HepG2 (cell line): ENCODE results near the gene DQX1. TPM values are rescaled to one million over a fixed set of nuclear protein-coding genes. Genes with fewer than 3 reads are reported as not detected.
A peak's percentile ranks its signal among the peaks of the same experiment; 100 is the strongest.

Source experiments
- ARNT ChIP-seq: fragments of 450-650 bp; IDR thresholded peaks from 2 replicates; pipeline ENCODE4 v1.6.1; 2017
- CTCF ChIP-seq: sonication (generic); formaldehyde crosslinking; IDR thresholded peaks from 2 replicates; pipeline ENCODE4 v1.5.0; 2020; ENCODE audit warnings: mild to moderate bottlenecking, missing genetic modification reagents, moderate library complexity
- ELF1 ChIP-seq: sonication (generic); formaldehyde crosslinking; IDR thresholded peaks from 2 replicates; pipeline ENCODE4 v1.4.0; 2020; ENCODE audit warnings: missing genetic modification reagents
- FOXA3 ChIP-seq: IDR thresholded peaks from 2 replicates; pipeline ENCODE4 v1.6.1; 2016; ENCODE audit warnings: missing genetic modification reagents, missing compliant biosample characterization
- GRHL1 ChIP-seq: sonication (generic); formaldehyde crosslinking; conservative IDR thresholded peaks from 2 replicates; pipeline ENCODE4 v1.8.0; 2022; ENCODE audit warnings: missing genetic modification reagents
- HDAC6 ChIP-seq: fragments of 200-600 bp; sonication (generic); IDR thresholded peaks from 2 replicates; pipeline ENCODE4 v1.7.0; 2017; ENCODE audit warnings: mild to moderate bottlenecking, antibody characterized with exemption, low read length, low read depth
- IKZF1 ChIP-seq: fragments of 450-650 bp; IDR thresholded peaks from 2 replicates; pipeline ENCODE4 v1.7.1; 2016
- JARID2 ChIP-seq: sonication (generic); formaldehyde crosslinking; IDR thresholded peaks from 2 replicates; pipeline ENCODE4 v1.8.1; 2023; ENCODE audit warnings: missing genetic modification reagents, inconsistent platforms; ENCODE audit not compliant: insufficient replicate concordance
- KDM5B ChIP-seq: sonication (generic); formaldehyde crosslinking; IDR thresholded peaks from 2 replicates; pipeline ENCODE4 v1.4.0; 2020; ENCODE audit warnings: missing genetic modification reagents, mild to moderate bottlenecking, borderline replicate concordance
- MXD3 ChIP-seq: IDR thresholded peaks from 2 replicates; pipeline ENCODE4 v1.6.1; 2016; ENCODE audit warnings: mild to moderate bottlenecking, missing biosample characterization, missing genetic modification reagents
- MYNN ChIP-seq: sonication (generic); formaldehyde crosslinking; IDR thresholded peaks from 2 replicates; pipeline ENCODE4 v1.4.0; 2020; ENCODE audit warnings: mild to moderate bottlenecking, low read depth, missing genetic modification reagents
- NFYB ChIP-seq: sonication (generic); formaldehyde crosslinking; IDR thresholded peaks from 2 replicates; pipeline ENCODE4 v1.4.0; 2020; ENCODE audit warnings: missing genetic modification reagents
- PHB2 ChIP-seq: fragments of 450-650 bp; IDR thresholded peaks from 2 replicates; pipeline ENCODE4 v1.6.1; 2018; ENCODE audit not compliant: partially characterized antibody
- RCOR2 ChIP-seq: IDR thresholded peaks from 2 replicates; pipeline ENCODE4 v1.6.1; 2016; ENCODE audit warnings: missing biosample characterization, missing genetic modification reagents
- SP5 ChIP-seq: IDR thresholded peaks from 2 replicates; pipeline ENCODE4 v1.6.1; 2016; ENCODE audit warnings: low read depth, borderline replicate concordance
- TEF ChIP-seq: sonication (generic); formaldehyde crosslinking; IDR thresholded peaks from 2 replicates; pipeline ENCODE4 v1.5.0; 2020; ENCODE audit warnings: missing genetic modification reagents
- THRA ChIP-seq: sonication (generic); formaldehyde crosslinking; IDR thresholded peaks from 2 replicates; pipeline ENCODE4 v1.4.0; 2020; ENCODE audit warnings: missing genetic modification reagents, borderline replicate concordance
- ZBTB1 ChIP-seq: sonication (generic); formaldehyde crosslinking; IDR thresholded peaks from 2 replicates; pipeline ENCODE4 v1.4.0; 2020; ENCODE audit warnings: missing genetic modification reagents, borderline replicate concordance
- ZNF10 ChIP-seq: sonication (generic); formaldehyde crosslinking; IDR thresholded peaks from 2 replicates; pipeline ENCODE4 v1.4.0; 2020; ENCODE audit warnings: mild to moderate bottlenecking, low read depth, missing genetic modification reagents, borderline replicate concordance
- ZNF350 ChIP-seq: sonication (generic); formaldehyde crosslinking; IDR thresholded peaks from 2 replicates; pipeline ENCODE4 v1.4.0; 2020; ENCODE audit warnings: mild to moderate bottlenecking, low read depth, missing genetic modification reagents, borderline replicate concordance
- ZNF430 ChIP-seq: sonication (generic); formaldehyde crosslinking; IDR thresholded peaks from 2 replicates; pipeline ENCODE4 v1.9.0; 2021; ENCODE audit warnings: mild to moderate bottlenecking, missing genetic modification reagents
- ZNF431 ChIP-seq: sonication (generic); formaldehyde crosslinking; IDR thresholded peaks from 2 replicates; pipeline ENCODE4 v1.9.0; 2022; ENCODE audit warnings: missing genetic modification reagents, low read depth, mild to moderate bottlenecking, borderline replicate concordance
- ZNF883 ChIP-seq: sonication (generic); formaldehyde crosslinking; IDR thresholded peaks from 2 replicates; pipeline ENCODE4 v1.5.1; 2020; ENCODE audit warnings: mild to moderate bottlenecking, missing genetic modification reagents; ENCODE audit errors: not compliant biosample characterization
- polyA plus RNA-seq, 8 experiments: library from polyadenylated mRNA; depleted of rRNA in 3 of 8; stranded (reverse) in 7 of 8; unstranded in 1 of 8; fragments of >200 nt; fragmentation: Illumina TruSeq in 4 of 8; extraction: Trizol in 4 of 8; gene quantifications; 2 replicates each; pipeline versions ENCODE4 v1.2.1 to v1.2.3, GENCODE V29; 2011 to 2016; ENCODE audit warnings: low read depth in 4 of 8, missing spikeins in 1 of 8, mixed read lengths in 1 of 8; ENCODE audit not compliant: insufficient read depth in 1 of 8
- total RNA-seq, 5 experiments: library from RNA; depleted of rRNA; stranded (reverse); fragments of >200 nt; fragmentation: Illumina TruSeq; extraction: Trizol; gene quantifications; 2 replicates each; pipeline ENCODE4 v1.2.3, GENCODE V29; 2016; ENCODE audit warnings: low read depth in 1 of 5

DQX1 gene
- total and polyA plus RNA-seq, 2 of the 13 experiments (the other 11 are each of a cell fraction or from before 2014, with no cell fraction given), result 27.6 to 89.8 TPM

- TF ChIP-seq HDAC6 (no peak), CTCF (no peak; the same call in 1 of the 2 replicates), JARID2 (CRISPR knock-in tag) (no peak), MXD3 (CRISPR knock-in tag) (no peak), ZNF10 (CRISPR knock-in tag) (no peak), SP5 (CRISPR knock-in tag) (no peak), NFYB (CRISPR knock-in tag) (no peak), KDM5B (CRISPR knock-in tag) (0 out of 2 replicates have a peak, but pooled peaks have one; percentile 17), ZNF431 (CRISPR knock-in tag) (no peak), ZNF883 (no peak), PHB2 (no peak), TEF (CRISPR knock-in tag) (no peak), FOXA3 (no peak), MYNN (CRISPR knock-in tag) (no peak), ARNT (no peak), ZNF350 (CRISPR knock-in tag) (no peak), ZNF430 (CRISPR knock-in tag) (no peak), GRHL1 (CRISPR knock-in tag) (no peak), THRA (peak; percentile 14; the same call in 1 of the 2 replicates), ZBTB1 (CRISPR knock-in tag) (no peak), IKZF1 (no peak), ELF1 (CRISPR knock-in tag) (no peak), RCOR2 (no peak)
These were observed 24.5 kb downstream of the DQX1 start (continued) for GRCh38 chr2:74501335-74502071.
